K562 (cell line): ENCODE results near the gene BLOC1S4. TPM values are rescaled to one million over a fixed set of nuclear protein-coding genes. Genes with fewer than 3 reads are reported as not detected.

Experiments used
- C11orf30 ChIP-seq: fragments of 450-650 bp; IDR thresholded peaks from 2 replicates; pipeline ENCODE4 v1.6.1; 2016; ENCODE audit warnings: low read depth, mild to moderate bottlenecking
- CEBPG ChIP-seq, 3 experiments: fragments of 200-800 bp in 1 of 3; sonication (Bioruptor generic) in 1 of 3; sonication (generic) in 1 of 3; formaldehyde crosslinking in 1 of 3; IDR thresholded peaks in 2 of 3; conservative IDR thresholded peaks in 1 of 3; 2 replicates each; pipeline versions ENCODE4 v1.6.1 to v1.8.0; 2016 to 2022; ENCODE audit warnings: missing compliant biosample characterization in 2 of 3, missing genetic modification characterization in 2 of 3, mild to moderate bottlenecking in 1 of 3, missing genetic modification reagents in 1 of 3
- CREBBP ChIP-seq: IDR thresholded peaks from one replicate; pipeline ENCODE4 v1.6.1; 2012; ENCODE audit warnings: low read depth, mild to moderate bottlenecking, control low read depth, inconsistent platforms, low read length
- KAT2B ChIP-seq: IDR thresholded peaks from one replicate; pipeline ENCODE4 v1.6.1; 2012; ENCODE audit warnings: low read depth, mild to moderate bottlenecking, control low read depth, inconsistent platforms, low read length, moderate library complexity
- MYBL2 ChIP-seq, 2 experiments: fragments of 450-650 bp in 1 of 2; sonication (generic) in 1 of 2; formaldehyde crosslinking in 1 of 2; IDR thresholded peaks; 2 replicates each; pipeline versions ENCODE4 v1.6.1 to v1.8.1; 2017 to 2022; ENCODE audit warnings: borderline replicate concordance in 1 of 2, inconsistent platforms in 1 of 2, low read depth in 1 of 2, mild to moderate bottlenecking in 1 of 2, missing genetic modification reagents in 1 of 2, moderate library complexity in 1 of 2
- RBFOX2 ChIP-seq: fragments of 200-400 bp; formaldehyde crosslinking; IDR thresholded peaks from 2 replicates; pipeline ENCODE4 v1.6.1; 2017; ENCODE audit warnings: low read depth, mild to moderate bottlenecking, low read length, moderate library complexity
- TCFL5 ChIP-seq: fragments of 250-450 bp; sonication (Bioruptor Pico); conservative IDR thresholded peaks from 2 replicates; pipeline ENCODE4 v1.6.1; 2021; ENCODE audit warnings: mild to moderate bottlenecking, moderate library complexity, matching md5 sums
- polyA plus RNA-seq, 8 experiments: library from polyadenylated mRNA; depleted of rRNA in 4 of 8; stranded (reverse) in 5 of 8; unstranded in 3 of 8; fragments of >200 nt; fragmentation: Nextera tagmentation in 2 of 8; fragmentation: Illumina TruSeq in 1 of 8; extraction: Ambion mirVana in 2 of 8; extraction: Trizol in 1 of 8; gene quantifications; 2 replicates each; pipeline versions ENCODE4 v1.2.1 to v1.2.3, GENCODE V29; 2011 to 2014; ENCODE audit warnings: inconsistent platforms in 1 of 8, missing spikeins in 1 of 8
- total RNA-seq, 7 experiments: library from RNA; depleted of rRNA in 6 of 7; stranded (reverse); fragments of >200 nt in 6 of 7; fragmentation: Illumina TruSeq in 2 of 7; extraction: Trizol in 2 of 7; gene quantifications; 2 replicates each; pipeline versions ENCODE4 v1.2.1 to v1.2.3, GENCODE V29; 2011 to 2021; ENCODE audit warnings: low replicate concordance in 1 of 7
- TF ChIP-seq, protein P1 (sequence below): fragments of 450-650 bp; IDR thresholded peaks from 2 replicates; pipeline ENCODE4 v1.6.1; 2016; ENCODE audit warnings: mild to moderate bottlenecking, moderate library complexity
- TF ChIP-seq, protein P2 (sequence below): sonication (generic); formaldehyde crosslinking; IDR thresholded peaks from 2 replicates; pipeline ENCODE4 v1.8.1; 2022; ENCODE audit warnings: missing genetic modification reagents
- TF ChIP-seq, protein P3 (sequence below): IDR thresholded peaks from 2 replicates; pipeline ENCODE4 v1.6.1; 2011; ENCODE audit not compliant: insufficient read length; ENCODE audit errors: extremely low read depth

BLOC1S4 gene
- total and polyA plus RNA-seq, 9 of the 15 experiments (the other 6 are each of a cell fraction or from before 2014, with no cell fraction given) = 3.1 to 31.6 (median 11.2) TPM

DNA sequence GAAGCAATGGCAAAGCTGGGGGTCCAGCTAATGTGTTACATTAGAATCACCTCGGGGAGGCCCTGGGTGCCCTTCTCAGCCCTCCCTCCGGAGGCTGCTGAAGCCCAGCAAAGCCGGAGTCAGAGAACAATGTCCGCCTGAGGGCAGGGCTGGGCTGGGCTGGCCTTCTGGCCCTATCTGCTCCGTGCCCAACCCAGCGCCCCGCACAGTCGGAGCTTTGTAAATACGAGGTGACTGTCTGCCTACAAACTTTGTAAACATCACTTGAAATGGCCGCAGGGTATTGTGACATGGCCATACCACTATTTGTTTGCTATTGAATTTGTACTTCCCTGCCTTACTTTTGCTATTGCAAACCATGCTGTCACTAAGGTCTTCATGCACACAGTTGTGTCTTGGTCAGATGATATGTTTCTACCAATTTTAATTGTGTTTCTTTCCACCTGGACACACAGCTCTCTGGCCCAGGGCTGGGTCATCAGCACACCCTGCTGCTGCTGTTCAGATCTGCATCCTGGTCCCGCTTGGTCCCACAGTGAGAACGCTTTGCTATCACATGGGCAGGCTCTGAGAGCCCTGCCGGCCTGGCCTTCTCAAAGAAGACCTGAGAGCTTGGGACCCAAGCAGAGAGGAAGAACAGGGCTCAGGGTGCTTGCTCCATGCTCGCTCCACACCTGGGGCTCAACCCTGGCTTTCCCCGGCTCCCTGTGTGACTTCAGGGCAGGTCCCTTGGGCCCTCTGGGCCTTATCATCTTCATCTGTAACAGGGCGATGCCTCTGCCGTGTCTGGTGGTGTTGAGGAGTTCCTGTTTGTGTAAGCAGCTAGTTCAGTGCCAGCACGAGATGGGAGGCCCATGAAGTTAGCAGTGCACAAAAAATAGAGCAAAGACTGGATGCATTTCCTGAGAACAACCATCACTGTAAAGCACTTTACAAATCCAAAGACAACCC, 20.0 kb upstream of the BLOC1S4 start (continued):
- TF ChIP-seq, protein P1, sequence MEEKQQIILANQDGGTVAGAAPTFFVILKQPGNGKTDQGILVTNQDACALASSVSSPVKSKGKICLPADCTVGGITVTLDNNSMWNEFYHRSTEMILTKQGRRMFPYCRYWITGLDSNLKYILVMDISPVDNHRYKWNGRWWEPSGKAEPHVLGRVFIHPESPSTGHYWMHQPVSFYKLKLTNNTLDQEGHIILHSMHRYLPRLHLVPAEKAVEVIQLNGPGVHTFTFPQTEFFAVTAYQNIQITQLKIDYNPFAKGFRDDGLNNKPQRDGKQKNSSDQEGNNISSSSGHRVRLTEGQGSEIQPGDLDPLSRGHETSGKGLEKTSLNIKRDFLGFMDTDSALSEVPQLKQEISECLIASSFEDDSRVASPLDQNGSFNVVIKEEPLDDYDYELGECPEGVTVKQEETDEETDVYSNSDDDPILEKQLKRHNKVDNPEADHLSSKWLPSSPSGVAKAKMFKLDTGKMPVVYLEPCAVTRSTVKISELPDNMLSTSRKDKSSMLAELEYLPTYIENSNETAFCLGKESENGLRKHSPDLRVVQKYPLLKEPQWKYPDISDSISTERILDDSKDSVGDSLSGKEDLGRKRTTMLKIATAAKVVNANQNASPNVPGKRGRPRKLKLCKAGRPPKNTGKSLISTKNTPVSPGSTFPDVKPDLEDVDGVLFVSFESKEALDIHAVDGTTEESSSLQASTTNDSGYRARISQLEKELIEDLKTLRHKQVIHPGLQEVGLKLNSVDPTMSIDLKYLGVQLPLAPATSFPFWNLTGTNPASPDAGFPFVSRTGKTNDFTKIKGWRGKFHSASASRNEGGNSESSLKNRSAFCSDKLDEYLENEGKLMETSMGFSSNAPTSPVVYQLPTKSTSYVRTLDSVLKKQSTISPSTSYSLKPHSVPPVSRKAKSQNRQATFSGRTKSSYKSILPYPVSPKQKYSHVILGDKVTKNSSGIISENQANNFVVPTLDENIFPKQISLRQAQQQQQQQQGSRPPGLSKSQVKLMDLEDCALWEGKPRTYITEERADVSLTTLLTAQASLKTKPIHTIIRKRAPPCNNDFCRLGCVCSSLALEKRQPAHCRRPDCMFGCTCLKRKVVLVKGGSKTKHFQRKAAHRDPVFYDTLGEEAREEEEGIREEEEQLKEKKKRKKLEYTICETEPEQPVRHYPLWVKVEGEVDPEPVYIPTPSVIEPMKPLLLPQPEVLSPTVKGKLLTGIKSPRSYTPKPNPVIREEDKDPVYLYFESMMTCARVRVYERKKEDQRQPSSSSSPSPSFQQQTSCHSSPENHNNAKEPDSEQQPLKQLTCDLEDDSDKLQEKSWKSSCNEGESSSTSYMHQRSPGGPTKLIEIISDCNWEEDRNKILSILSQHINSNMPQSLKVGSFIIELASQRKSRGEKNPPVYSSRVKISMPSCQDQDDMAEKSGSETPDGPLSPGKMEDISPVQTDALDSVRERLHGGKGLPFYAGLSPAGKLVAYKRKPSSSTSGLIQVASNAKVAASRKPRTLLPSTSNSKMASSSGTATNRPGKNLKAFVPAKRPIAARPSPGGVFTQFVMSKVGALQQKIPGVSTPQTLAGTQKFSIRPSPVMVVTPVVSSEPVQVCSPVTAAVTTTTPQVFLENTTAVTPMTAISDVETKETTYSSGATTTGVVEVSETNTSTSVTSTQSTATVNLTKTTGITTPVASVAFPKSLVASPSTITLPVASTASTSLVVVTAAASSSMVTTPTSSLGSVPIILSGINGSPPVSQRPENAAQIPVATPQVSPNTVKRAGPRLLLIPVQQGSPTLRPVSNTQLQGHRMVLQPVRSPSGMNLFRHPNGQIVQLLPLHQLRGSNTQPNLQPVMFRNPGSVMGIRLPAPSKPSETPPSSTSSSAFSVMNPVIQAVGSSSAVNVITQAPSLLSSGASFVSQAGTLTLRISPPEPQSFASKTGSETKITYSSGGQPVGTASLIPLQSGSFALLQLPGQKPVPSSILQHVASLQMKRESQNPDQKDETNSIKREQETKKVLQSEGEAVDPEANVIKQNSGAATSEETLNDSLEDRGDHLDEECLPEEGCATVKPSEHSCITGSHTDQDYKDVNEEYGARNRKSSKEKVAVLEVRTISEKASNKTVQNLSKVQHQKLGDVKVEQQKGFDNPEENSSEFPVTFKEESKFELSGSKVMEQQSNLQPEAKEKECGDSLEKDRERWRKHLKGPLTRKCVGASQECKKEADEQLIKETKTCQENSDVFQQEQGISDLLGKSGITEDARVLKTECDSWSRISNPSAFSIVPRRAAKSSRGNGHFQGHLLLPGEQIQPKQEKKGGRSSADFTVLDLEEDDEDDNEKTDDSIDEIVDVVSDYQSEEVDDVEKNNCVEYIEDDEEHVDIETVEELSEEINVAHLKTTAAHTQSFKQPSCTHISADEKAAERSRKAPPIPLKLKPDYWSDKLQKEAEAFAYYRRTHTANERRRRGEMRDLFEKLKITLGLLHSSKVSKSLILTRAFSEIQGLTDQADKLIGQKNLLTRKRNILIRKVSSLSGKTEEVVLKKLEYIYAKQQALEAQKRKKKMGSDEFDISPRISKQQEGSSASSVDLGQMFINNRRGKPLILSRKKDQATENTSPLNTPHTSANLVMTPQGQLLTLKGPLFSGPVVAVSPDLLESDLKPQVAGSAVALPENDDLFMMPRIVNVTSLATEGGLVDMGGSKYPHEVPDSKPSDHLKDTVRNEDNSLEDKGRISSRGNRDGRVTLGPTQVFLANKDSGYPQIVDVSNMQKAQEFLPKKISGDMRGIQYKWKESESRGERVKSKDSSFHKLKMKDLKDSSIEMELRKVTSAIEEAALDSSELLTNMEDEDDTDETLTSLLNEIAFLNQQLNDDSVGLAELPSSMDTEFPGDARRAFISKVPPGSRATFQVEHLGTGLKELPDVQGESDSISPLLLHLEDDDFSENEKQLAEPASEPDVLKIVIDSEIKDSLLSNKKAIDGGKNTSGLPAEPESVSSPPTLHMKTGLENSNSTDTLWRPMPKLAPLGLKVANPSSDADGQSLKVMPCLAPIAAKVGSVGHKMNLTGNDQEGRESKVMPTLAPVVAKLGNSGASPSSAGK = 0 out of 2 replicates have a peak, but pooled peaks have one; percentile 30
- no peak for TF ChIP-seq TCFL5 (CRISPR knock-in tag)
- TF ChIP-seq, protein P2, sequence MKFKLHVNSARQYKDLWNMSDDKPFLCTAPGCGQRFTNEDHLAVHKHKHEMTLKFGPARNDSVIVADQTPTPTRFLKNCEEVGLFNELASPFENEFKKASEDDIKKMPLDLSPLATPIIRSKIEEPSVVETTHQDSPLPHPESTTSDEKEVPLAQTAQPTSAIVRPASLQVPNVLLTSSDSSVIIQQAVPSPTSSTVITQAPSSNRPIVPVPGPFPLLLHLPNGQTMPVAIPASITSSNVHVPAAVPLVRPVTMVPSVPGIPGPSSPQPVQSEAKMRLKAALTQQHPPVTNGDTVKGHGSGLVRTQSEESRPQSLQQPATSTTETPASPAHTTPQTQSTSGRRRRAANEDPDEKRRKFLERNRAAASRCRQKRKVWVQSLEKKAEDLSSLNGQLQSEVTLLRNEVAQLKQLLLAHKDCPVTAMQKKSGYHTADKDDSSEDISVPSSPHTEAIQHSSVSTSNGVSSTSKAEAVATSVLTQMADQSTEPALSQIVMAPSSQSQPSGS = no peak
- no peak for TF ChIP-seq MYBL2 (IDR thresholded peaks at IDR 0.05; ENCODE audit: low read depth)
- no peak for TF ChIP-seq MYBL2 (CRISPR knock-in tag; IDR thresholded peaks at IDR 0.05; ENCODE audit: borderline replicate concordance)
- no peak for TF ChIP-seq C11orf30
- no peak for TF ChIP-seq KAT2B
- peak; percentile 83 for TF ChIP-seq CEBPG (CRISPR knock-in tag; IDR thresholded peaks at IDR 0.05)
- peak; percentile 92 to 96 for TF ChIP-seq CEBPG (tag; conservative IDR thresholded peaks at IDR 0.05 in 1 of 2, IDR thresholded peaks at IDR 0.05 in 1 of 2)
- TF ChIP-seq, protein P3, sequence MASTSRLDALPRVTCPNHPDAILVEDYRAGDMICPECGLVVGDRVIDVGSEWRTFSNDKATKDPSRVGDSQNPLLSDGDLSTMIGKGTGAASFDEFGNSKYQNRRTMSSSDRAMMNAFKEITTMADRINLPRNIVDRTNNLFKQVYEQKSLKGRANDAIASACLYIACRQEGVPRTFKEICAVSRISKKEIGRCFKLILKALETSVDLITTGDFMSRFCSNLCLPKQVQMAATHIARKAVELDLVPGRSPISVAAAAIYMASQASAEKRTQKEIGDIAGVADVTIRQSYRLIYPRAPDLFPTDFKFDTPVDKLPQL = no peak
- no peak; the same call in 1 of the 2 replicates for TF ChIP-seq RBFOX2
- TF ChIP-seq CREBBP = no peak
